ENCODE data around the gene ACER2.

Gene ACER2

DNA sequence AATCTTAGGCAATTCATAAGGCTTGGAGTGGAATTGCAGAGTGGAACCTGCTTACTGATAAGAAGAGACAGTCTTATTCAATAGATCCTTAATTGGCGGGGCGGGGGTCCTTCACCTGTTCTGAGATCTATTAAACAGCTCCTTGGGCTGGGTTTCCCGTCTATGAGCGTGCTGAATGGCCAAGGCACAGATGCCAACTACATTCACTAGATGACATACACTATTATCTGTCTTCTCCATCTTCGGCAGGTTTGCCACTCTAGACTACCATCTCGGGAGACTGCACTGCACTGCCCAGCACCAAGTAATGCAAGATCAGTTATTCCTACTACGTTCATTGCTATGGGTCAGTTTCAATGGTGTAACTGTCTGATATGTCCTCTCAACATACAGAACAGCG is 81.5 kb downstream of the ACER2 start:
- no peak for DNase-seq

GRCh38 chr9:19490828-19491227 is 82.0 kb downstream of the ACER2 start:
- DNase-seq, result no peak

DNA sequence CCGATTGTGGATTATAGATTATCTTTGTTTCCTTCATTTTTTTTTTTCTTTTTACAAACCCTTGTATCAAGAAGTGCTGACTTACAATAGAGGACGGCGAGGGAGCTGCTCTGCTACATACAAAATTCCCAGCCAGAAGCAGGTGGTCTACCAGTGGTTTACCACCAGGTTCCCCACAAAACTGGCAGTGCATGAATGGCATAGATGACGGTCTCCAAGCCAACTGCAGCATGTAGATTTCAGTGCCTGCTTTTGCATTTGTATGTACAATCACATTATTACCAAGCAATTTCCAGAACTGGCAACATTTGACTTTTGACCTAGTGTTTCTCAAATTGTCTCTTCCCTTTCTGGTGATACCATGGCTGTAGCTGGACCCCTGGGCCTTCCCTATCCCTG is 84.0 kb downstream of the ACER2 start:
- no peak for DNase-seq

DNA sequence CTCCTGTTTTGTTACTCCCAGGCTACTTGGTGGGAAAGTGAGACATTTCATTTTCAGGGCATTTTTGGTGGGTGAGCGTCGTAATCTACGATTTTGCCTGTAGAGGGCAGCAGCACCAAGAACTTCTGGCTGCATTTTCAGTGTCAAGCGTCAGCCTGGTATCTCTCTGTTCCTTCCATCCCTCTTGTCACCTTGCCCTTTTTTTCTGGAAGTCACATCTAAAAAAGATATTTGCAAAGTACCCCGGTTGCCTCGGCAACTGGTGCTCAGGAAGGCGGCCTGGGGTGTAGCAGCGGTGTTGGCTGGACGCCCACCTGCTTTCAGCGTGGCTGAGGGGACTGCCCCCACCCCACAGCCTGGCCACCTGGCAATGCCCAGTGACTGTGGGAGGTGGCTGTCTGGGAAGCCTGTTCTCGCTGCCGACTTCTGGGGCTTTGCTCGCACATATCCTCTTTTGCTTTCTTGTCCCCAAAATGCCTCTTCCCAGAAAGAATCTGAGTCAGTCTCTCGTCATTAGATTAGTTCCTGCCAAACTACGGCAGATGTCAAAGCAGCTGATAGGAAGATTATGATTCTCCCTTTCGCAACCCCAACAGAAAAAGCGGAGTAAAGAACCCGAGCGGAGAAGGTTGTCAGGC is 84.5 kb downstream of the ACER2 start:
- peak in 1 of 2 experiments; percentile 5 for DNase-seq

DNA sequence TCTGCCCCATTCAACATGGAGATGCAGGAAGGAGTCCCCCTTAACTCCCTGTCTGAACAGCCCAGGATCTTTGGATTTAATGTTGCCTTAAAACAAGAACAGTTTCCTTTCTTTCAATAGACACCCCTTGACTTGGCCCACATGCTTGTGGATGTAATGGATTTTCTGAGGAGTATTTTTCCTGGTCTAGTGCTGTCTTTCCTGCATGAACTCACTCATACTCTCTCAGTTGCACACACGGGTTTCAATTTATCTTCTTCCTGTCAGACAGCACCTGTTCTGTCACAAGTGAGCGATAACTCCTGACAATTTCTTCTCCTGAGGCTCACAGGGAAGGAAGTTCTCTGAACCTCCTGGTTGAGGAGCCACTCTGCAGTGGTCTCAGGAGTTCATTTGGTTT is 85.1 kb downstream of the ACER2 start:
- no peak for DNase-seq

DNA sequence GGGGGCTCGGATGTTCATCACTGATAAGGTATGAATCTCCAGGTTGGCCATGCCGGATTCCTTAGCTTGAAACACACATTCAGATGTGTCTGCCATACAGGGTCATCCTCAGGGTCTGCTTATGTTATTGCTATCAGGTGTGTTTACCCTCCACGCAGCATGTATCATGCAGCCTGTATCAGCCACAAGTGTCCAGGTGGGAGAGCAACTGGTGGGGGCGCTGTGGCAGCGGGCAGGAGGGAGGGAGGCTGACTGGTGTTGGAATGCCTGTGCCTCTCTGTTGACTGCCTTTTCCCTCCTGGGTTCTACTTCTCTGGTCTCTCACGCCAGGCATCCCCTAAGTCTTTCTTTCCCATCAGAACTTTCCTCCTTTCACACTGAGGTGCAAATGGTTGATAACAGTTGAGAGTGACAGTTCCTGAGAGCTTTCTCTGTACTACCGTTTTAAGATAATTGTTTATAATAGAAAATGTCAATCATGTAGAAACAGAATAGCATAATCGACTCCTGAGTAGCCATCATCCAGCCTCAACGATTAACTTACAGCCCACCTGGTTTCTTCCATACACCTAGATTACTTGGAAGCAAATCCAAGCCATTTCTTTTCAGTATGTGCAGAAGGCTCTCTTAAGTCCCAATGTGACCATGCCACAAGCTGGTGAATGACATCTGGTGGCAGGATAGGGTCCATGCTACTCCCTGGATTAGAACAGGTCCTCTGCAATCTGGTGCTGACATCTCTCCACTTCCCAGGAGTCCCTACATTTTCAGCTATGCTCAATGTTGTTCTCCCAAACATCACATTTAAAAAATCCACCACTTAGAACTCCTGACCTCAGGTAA is 86.6 kb downstream of the ACER2 start:
- DNase-seq, result no peak

DNA sequence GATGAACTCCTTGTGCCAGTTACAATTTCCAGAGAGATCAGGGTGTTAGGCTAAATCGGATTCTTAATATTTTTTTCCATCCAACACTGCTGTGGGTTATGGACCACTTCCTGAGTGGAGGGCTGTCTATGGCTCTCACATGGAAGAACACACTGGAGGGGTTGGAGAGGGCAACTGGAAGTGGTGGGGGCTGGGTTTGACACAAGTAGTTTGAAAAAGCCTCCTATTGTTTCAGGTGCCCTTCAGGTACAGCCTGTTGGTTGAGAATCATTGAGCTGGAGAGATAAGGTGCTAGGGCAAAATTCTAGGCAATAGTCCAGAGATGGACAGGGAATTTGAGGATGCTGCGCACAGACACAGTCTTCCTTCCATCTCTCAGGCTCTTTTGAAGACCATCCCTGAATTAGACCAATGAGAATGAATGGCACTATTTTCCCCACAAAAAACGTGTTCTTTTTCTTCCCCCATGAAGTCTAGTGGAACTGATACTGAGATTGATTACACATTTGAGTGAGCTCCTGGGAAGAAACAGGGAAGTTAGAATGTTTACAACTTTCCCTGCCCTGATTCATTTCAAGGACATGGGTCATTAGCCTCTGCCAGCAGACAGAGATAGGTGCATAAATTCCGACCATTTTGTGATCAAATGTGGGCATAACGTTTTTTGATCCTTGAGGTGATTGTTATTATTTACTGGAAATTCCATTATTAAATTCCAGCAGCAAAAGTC is 87.7 kb downstream of the ACER2 start:
- DNase-seq, result no peak

- no peak for DNase-seq
Observed at GRCh38 chr9:19497276-19497675, 88.5 kb downstream of the ACER2 start.

- no peak for DNase-seq
Observed at GRCh38 chr9:19498015-19498414, 89.2 kb downstream of the ACER2 start.

All from SW 1271 (cell line).